Erythroblast (primary cell): ENCODE data around the gene MSI2.

Source experiments
- GATA1 ChIP-seq: IDR thresholded peaks from 2 replicates; pipeline ENCODE4 v1.6.1; 2011; ENCODE audit warnings: low read depth, mild to moderate bottlenecking, control low read depth, low read length, moderate library complexity
- POLR2A ChIP-seq: IDR thresholded peaks from 2 replicates; pipeline ENCODE4 v1.6.1; 2011; ENCODE audit warnings: mild to moderate bottlenecking, low read length

DNA sequence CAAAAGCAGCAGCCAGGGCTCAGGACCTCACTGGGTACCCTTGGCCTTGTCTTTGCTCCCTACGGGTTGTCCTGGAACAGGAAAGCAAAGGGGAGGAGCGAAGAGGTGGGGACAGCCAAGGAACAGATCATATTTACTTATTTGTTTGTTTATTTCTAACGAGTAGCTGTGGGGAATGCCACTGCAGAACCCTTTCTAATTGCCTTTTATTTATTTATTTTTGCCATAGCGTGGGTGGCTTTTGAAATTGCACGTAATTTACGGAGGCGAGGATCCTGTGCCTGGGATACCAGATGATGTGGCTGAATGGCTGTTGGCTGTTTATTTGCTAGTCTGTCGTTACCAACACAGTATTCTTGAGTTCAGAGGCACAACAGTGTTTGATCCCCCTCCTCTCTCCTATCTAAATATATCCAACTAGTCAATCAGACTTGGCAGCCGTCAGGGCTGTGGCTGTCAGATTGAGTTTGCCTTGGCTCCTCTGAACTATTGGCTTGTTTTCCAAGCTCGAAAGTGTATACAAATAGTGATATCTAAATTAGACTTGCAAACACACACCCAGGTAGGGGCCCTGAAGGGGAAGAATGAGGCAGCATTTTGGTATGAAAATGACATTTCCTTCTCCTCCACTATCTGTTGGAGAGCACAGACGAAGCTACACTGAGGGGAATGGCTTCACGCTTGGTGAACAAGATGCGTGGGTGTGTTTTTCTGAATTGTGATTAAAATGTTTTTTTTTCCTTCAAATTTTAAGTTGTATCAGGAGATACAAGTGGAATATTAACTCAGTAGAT lies 110.4 kb downstream of the MSI2 start:
- TF ChIP-seq POLR2A (no peak), GATA1 (no peak)
